HEK293 (cell line): ENCODE results near the gene MERTK.
"Not testable (repeated sequence)": the region's sequence is repeated elsewhere in the genome, so short reads cannot be mapped to it uniquely, and the experiment has no call there.

Experiments used
- CTCF ChIA-PET: fragments of 350-600 bp; formaldehyde crosslinking; extraction: SDS; loops from one replicate; lab custom pipeline; 2021; ENCODE audit warnings: antibody characterized with exemption; lab: Yijun Ruan, JAX
- POLR2A ChIA-PET: fragments of 300-600 bp; formaldehyde crosslinking; extraction: SDS; loops from one replicate; lab custom pipeline; 2020; ENCODE audit warnings: antibody characterized with exemption, inconsistent platforms; lab: Yijun Ruan, JAX
- H3K27ac ChIP-seq: fragments of 200-500 bp; sonication (Bioruptor generic); 2 replicates; pipeline ENCODE4 v1.5.1; 2014; ENCODE audit warnings: low read depth, low read length, control low read depth, inconsistent platforms; ENCODE audit errors: extremely low read depth
- H3K36me3 ChIP-seq, 2 experiments: fragments of 200-500 bp in 1 of 2; sonication (Bioruptor generic) in 1 of 2; 1 replicate in 1 of 2; 2 replicates in 1 of 2; pipeline ENCODE4 v1.5.1; 2014 to 2017; ENCODE audit warnings: inconsistent platforms in 2 of 2, low read length in 2 of 2; ENCODE audit not compliant: control insufficient read depth in 2 of 2, insufficient read depth in 1 of 2
- H3K4me1 ChIP-seq: fragments of 200-500 bp; sonication (Bioruptor generic); 2 replicates; pipeline ENCODE4 v1.5.1; 2014; ENCODE audit warnings: mild to moderate bottlenecking, low read length, inconsistent platforms; ENCODE audit not compliant: control insufficient read depth, insufficient read depth
- H3K4me3 ChIP-seq: 2 replicates; pipeline ENCODE4 v1.5.1; 2011; ENCODE audit warnings: low read depth, mild to moderate bottlenecking, control low read depth, low read length, moderate library complexity
- H3K9me3 ChIP-seq: fragments of 200-500 bp; sonication (Bioruptor generic); 2 replicates; pipeline ENCODE4 v1.5.1; 2014; ENCODE audit warnings: low read depth, low read length, inconsistent platforms; ENCODE audit not compliant: control insufficient read depth, insufficient read depth
- BCL11B ChIP-seq: fragments of 450-650 bp; formaldehyde crosslinking; IDR thresholded peaks from 2 replicates; pipeline ENCODE4 v1.5.1; 2016; ENCODE audit warnings: low read depth, missing biosample characterization, missing genetic modification characterization
- MEIS1 ChIP-seq: sonication (generic); formaldehyde crosslinking; IDR thresholded peaks from 2 replicates; pipeline ENCODE4 v1.8.1; 2022; ENCODE audit warnings: missing genetic modification reagents, mild to moderate bottlenecking, borderline replicate concordance
- MZF1 ChIP-seq: fragments of 450-650 bp; formaldehyde crosslinking; IDR thresholded peaks from 2 replicates; pipeline ENCODE4 v1.5.1; 2017; ENCODE audit warnings: missing biosample characterization, missing genetic modification characterization, borderline replicate concordance
- ZEB2 ChIP-seq: fragments of 450-650 bp; formaldehyde crosslinking; IDR thresholded peaks from 2 replicates; pipeline ENCODE4 v1.5.1; 2016; ENCODE audit warnings: missing biosample characterization, missing genetic modification characterization
- ZNF140 ChIP-seq: fragments of 450-650 bp; formaldehyde crosslinking; IDR thresholded peaks from 2 replicates; pipeline ENCODE4 v1.5.1; 2016; ENCODE audit warnings: missing biosample characterization, missing genetic modification characterization
- ZNF248 ChIP-seq: fragments of 450-650 bp; formaldehyde crosslinking; IDR thresholded peaks from 2 replicates; pipeline ENCODE4 v1.5.1; 2017; ENCODE audit warnings: missing biosample characterization, missing genetic modification characterization
- ZNF423 ChIP-seq: fragments of 450-650 bp; formaldehyde crosslinking; IDR thresholded peaks from 2 replicates; pipeline ENCODE4 v1.5.1; 2016; ENCODE audit warnings: missing biosample characterization, missing genetic modification characterization
- ZNF530 ChIP-seq: fragments of 450-650 bp; formaldehyde crosslinking; IDR thresholded peaks from 2 replicates; pipeline ENCODE4 v1.5.1; 2016; ENCODE audit warnings: low read depth, missing biosample characterization, missing genetic modification characterization
- ZNF600 ChIP-seq: fragments of 450-650 bp; formaldehyde crosslinking; IDR thresholded peaks from 2 replicates; pipeline ENCODE4 v1.5.1; 2016; ENCODE audit warnings: missing biosample characterization, missing genetic modification characterization
- ZNF76 ChIP-seq: fragments of 450-650 bp; formaldehyde crosslinking; IDR thresholded peaks from 2 replicates; pipeline ENCODE4; 2016; ENCODE audit warnings: low read depth, missing biosample characterization, missing genetic modification characterization, borderline replicate concordance
- ZNF785 ChIP-seq: fragments of 450-650 bp; formaldehyde crosslinking; IDR thresholded peaks from 2 replicates; pipeline ENCODE4 v1.5.1; 2016; ENCODE audit warnings: missing biosample characterization, missing genetic modification characterization
- ZNF843 ChIP-seq: fragments of 450-650 bp; formaldehyde crosslinking; IDR thresholded peaks from 2 replicates; pipeline ENCODE4 v1.5.1; 2016; ENCODE audit warnings: missing biosample characterization, missing genetic modification characterization
- TF ChIP-seq, protein P1 (sequence below): fragments of 450-650 bp; formaldehyde crosslinking; IDR thresholded peaks from 2 replicates; pipeline ENCODE4 v1.5.1; 2016; ENCODE audit warnings: missing biosample characterization, missing genetic modification characterization
- TF ChIP-seq, protein P2 (sequence below): fragments of 450-650 bp; formaldehyde crosslinking; IDR thresholded peaks from 2 replicates; pipeline ENCODE4 v1.5.1; 2016; ENCODE audit warnings: missing biosample characterization, missing genetic modification characterization
- TF ChIP-seq, protein P3 (sequence below): fragments of 450-650 bp; formaldehyde crosslinking; IDR thresholded peaks from 2 replicates; pipeline ENCODE4 v1.5.1; 2016; ENCODE audit warnings: missing biosample characterization, missing genetic modification characterization
- TF ChIP-seq, protein P4 (sequence below): fragments of 450-650 bp; formaldehyde crosslinking; IDR thresholded peaks from 2 replicates; pipeline ENCODE4 v1.5.1; 2016; ENCODE audit warnings: missing biosample characterization, missing genetic modification characterization
- TF ChIP-seq, protein P5 (sequence below): fragments of 450-650 bp; IDR thresholded peaks from 2 replicates; pipeline ENCODE4 v1.5.1; 2018; ENCODE audit warnings: missing biosample characterization, mild to moderate bottlenecking, missing genetic modification characterization
- TF ChIP-seq, protein P6 (sequence below): IDR thresholded peaks from 2 replicates; pipeline ENCODE4 v1.6.1; 2011; ENCODE audit warnings: mild to moderate bottlenecking, low read depth, low read length, borderline replicate concordance
- TF ChIP-seq, protein P7 (sequence below): fragments of 450-650 bp; formaldehyde crosslinking; IDR thresholded peaks from 2 replicates; pipeline ENCODE4 v1.5.1; 2016; ENCODE audit warnings: missing biosample characterization, missing genetic modification characterization

MERTK gene

DNA sequence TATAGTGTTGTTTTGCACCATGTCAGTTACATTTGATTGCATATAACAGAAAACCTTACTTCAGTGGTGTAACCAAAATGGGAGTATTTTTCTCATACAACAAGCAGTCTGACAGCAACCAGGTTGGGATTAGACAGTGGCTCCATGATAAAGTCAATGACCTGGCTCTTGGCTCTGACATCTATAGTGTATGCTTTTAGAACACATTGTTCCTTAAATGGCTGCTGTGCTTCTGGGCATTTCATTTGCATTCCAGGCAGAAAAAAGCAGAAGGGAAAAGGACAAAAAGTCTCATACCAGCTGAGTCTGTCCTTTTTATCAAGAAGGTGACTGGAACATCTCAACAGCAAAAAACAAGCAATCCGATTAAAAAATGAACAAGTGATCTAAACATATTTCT lies 10.2 kb downstream of the MERTK start:
- TF ChIP-seq ZNF785 (tag by site-specific recombination): no peak
- TF ChIP-seq, protein P1, sequence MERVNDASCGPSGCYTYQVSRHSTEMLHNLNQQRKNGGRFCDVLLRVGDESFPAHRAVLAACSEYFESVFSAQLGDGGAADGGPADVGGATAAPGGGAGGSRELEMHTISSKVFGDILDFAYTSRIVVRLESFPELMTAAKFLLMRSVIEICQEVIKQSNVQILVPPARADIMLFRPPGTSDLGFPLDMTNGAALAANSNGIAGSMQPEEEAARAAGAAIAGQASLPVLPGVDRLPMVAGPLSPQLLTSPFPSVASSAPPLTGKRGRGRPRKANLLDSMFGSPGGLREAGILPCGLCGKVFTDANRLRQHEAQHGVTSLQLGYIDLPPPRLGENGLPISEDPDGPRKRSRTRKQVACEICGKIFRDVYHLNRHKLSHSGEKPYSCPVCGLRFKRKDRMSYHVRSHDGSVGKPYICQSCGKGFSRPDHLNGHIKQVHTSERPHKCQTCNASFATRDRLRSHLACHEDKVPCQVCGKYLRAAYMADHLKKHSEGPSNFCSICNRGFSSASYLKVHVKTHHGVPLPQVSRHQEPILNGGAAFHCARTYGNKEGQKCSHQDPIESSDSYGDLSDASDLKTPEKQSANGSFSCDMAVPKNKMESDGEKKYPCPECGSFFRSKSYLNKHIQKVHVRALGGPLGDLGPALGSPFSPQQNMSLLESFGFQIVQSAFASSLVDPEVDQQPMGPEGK: no peak
- H3K4me3 ChIP-seq: no peak overlapping the region
- H3K9me3 ChIP-seq: no peaks in the 10 kb centered on the region
- ChIA-PET CTCF (no interaction called here), POLR2A (interaction anchor here (0.9 kb wide), 1 partner anchor 10 kb away, joined by 3 read pairs; the partner anchor contains the start of gene MERTK)
- no peaks in the 10 kb centered on the region for H3K36me3 ChIP-seq
- peaks cover 9% of the 10 kb centered on the region for H3K4me1 ChIP-seq
- H3K27ac ChIP-seq: no peak overlapping the region

DNA sequence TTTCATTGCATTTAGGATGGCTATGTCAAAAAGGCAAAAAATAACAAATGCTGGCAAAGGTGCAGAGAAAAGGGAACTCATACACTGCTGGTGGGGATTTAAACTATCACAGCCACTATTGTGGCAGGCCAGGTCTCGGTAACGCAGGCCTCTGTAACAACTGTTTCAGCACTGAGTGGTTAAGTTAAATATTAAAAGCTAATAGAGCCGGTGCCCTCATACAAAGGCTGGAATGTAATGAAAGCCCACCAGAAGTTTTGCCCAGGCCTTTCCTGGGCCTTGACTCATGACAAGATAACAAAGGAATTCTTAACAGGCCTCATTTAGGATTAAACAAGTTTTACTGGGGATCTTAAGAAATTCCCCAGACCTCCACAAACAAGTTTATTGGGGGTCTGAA lies 10.7 kb downstream of the MERTK start:
- POLR2A ChIA-PET: no interaction called here
- H3K4me1 ChIP-seq: peaks cover 9% of the 10 kb centered on the region
- no peak overlapping the region for H3K4me3 ChIP-seq
- no peaks in the 10 kb centered on the region for H3K9me3 ChIP-seq
- TF ChIP-seq ZNF843 (tag by site-specific recombination): no peak
- TF ChIP-seq BCL11B: no peak
- TF ChIP-seq, protein P2, sequence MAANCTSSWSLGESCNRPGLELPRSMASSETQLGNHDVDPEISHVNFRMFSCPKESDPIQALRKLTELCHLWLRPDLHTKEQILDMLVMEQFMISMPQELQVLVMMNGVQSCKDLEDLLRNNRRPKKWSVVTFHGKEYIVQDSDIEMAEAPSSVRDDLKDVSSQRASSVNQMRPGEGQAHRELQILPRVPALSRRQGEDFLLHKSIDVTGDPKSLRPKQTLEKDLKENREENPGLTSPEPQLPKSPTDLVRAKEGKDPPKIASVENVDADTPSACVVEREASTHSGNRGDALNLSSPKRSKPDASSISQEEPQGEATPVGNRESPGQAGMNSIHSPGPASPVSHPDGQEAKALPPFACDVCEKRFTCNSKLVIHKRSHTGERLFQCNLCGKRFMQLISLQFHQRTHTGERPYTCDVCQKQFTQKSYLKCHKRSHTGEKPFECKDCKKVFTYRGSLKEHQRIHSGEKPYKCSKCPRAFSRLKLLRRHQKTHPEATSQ (tag by site-specific recombination): no peak
- TF ChIP-seq, protein P3, sequence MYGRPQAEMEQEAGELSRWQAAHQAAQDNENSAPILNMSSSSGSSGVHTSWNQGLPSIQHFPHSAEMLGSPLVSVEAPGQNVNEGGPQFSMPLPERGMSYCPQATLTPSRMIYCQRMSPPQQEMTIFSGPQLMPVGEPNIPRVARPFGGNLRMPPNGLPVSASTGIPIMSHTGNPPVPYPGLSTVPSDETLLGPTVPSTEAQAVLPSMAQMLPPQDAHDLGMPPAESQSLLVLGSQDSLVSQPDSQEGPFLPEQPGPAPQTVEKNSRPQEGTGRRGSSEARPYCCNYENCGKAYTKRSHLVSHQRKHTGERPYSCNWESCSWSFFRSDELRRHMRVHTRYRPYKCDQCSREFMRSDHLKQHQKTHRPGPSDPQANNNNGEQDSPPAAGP (tag by site-specific recombination): no peak
- no peak for TF ChIP-seq MZF1 (tag by site-specific recombination)
- no peak for TF ChIP-seq ZEB2
- TF ChIP-seq, protein P4, sequence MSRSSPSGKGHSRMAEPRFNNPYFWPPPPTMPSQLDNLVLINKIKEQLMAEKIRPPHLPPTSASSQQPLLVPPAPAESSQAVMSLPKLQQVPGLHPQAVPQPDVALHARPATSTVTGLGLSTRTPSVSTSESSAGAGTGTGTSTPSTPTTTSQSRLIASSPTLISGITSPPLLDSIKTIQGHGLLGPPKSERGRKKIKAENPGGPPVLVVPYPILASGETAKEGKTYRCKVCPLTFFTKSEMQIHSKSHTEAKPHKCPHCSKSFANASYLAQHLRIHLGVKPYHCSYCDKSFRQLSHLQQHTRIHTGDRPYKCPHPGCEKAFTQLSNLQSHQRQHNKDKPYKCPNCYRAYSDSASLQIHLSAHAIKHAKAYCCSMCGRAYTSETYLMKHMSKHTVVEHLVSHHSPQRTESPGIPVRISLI (tag by site-specific recombination): no peak
- TF ChIP-seq, protein P5, sequence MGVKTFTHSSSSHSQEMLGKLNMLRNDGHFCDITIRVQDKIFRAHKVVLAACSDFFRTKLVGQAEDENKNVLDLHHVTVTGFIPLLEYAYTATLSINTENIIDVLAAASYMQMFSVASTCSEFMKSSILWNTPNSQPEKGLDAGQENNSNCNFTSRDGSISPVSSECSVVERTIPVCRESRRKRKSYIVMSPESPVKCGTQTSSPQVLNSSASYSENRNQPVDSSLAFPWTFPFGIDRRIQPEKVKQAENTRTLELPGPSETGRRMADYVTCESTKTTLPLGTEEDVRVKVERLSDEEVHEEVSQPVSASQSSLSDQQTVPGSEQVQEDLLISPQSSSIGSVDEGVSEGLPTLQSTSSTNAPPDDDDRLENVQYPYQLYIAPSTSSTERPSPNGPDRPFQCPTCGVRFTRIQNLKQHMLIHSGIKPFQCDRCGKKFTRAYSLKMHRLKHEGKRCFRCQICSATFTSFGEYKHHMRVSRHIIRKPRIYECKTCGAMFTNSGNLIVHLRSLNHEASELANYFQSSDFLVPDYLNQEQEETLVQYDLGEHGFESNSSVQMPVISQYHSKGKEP (tag by site-specific recombination): no peak
- no peak for TF ChIP-seq ZNF423 (tag by site-specific recombination)
- TF ChIP-seq ZNF140 (tag by site-specific recombination): no peak
- TF ChIP-seq ZNF785 (tag by site-specific recombination): no peak
- no peak for TF ChIP-seq ZNF600 (tag by site-specific recombination)
- TF ChIP-seq MEIS1 (CRISPR knock-in tag): no peak
- TF ChIP-seq ZNF76 (tag by site-specific recombination): no peak
- TF ChIP-seq ZNF248 (tag by site-specific recombination): no peak
- TF ChIP-seq ZNF530: no peak
- TF ChIP-seq, protein P6, sequence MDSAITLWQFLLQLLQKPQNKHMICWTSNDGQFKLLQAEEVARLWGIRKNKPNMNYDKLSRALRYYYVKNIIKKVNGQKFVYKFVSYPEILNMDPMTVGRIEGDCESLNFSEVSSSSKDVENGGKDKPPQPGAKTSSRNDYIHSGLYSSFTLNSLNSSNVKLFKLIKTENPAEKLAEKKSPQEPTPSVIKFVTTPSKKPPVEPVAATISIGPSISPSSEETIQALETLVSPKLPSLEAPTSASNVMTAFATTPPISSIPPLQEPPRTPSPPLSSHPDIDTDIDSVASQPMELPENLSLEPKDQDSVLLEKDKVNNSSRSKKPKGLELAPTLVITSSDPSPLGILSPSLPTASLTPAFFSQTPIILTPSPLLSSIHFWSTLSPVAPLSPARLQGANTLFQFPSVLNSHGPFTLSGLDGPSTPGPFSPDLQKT: no peak
- TF ChIP-seq, protein P7, sequence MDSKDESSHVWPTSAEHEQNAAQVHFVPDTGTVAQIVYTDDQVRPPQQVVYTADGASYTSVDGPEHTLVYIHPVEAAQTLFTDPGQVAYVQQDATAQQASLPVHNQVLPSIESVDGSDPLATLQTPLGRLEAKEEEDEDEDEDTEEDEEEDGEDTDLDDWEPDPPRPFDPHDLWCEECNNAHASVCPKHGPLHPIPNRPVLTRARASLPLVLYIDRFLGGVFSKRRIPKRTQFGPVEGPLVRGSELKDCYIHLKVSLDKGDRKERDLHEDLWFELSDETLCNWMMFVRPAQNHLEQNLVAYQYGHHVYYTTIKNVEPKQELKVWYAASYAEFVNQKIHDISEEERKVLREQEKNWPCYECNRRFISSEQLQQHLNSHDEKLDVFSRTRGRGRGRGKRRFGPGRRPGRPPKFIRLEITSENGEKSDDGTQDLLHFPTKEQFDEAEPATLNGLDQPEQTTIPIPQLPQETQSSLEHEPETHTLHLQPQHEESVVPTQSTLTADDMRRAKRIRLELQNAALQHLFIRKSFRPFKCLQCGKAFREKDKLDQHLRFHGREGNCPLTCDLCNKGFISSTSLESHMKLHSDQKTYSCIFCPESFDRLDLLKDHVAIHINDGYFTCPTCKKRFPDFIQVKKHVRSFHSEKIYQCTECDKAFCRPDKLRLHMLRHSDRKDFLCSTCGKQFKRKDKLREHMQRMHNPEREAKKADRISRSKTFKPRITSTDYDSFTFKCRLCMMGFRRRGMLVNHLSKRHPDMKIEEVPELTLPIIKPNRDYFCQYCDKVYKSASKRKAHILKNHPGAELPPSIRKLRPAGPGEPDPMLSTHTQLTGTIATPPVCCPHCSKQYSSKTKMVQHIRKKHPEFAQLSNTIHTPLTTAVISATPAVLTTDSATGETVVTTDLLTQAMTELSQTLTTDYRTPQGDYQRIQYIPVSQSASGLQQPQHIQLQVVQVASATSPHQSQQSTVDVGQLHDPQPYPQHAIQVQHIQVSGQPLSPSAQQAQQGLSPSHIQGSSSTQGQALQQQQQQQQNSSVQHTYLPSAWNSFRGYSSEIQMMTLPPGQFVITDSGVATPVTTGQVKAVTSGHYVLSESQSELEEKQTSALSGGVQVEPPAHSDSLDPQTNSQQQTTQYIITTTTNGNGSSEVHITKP: no peak
- H3K36me3 ChIP-seq: no peaks in the 10 kb centered on the region
- no peak overlapping the region for H3K27ac ChIP-seq
- CTCF ChIA-PET: no interaction called here

DNA sequence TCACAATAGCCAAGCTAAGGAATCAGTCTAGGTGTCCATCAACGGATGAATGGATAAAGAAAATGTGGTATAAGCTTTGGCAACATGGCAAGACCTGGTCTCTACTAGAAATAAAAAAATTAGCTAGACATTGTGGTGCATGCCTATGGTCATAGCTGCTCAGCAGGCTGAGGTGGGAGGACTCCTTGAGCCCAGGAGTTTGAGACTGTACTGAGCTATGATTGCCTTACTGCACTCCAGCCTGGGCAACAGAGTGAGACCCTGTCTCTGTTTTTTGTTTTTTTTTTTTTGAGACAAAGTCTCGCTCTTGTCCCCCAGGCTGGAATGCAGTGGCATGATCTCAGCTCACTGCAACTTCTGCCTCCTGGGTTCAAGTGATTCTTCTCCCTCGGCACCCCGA lies 11.6 kb downstream of the MERTK start:
- not testable (repeated sequence) for H3K27ac ChIP-seq, H3K4me3 ChIP-seq, H3K36me3 ChIP-seq, H3K4me1 ChIP-seq, H3K9me3 ChIP-seq
- ChIA-PET POLR2A (interaction anchor here (0.7 kb wide), 1 partner anchor 23 kb away, joined by 6 read pairs; no protein-coding TSS in a partner anchor), CTCF (interaction anchor here (0.5 kb wide), 1 partner anchor 21 kb away, joined by 3 read pairs; no protein-coding TSS in a partner anchor)
